ENCODE measurements around the gene CDO1. TPM values are rescaled to one million over a fixed set of nuclear protein-coding genes. Genes with fewer than 3 reads are reported as not detected.

Gene CDO1
- total RNA-seq, 3 donors from 2014 or later (not counting 1 experiment from before 2014, with no cell fraction given), result not detected

- no peaks in the 10 kb centered on the region for H3K27me3 ChIP-seq (ENCODE audit: control insufficient read depth, insufficient read depth, low read length)
- Mint-ChIP-seq H3K27me3 (ENCODE audit: low read depth in 2 of 2) (no peaks in the 10 kb centered on the region), H3K4me1 (peaks cover 29 to 33% of the 10 kb centered on the region in 2 donors), H3K27ac (no peak overlapping the region), H3K4me3 (no peak overlapping the region), H3K9me3 (no peaks in the 10 kb centered on the region), H3K36me3 (no peaks in the 10 kb centered on the region)
- 92% methylated on average over 7 of the region's 7 CpGs for WGBS (ENCODE audit: insufficient coverage)
- TF ChIP-seq CTCF (IDR thresholded peaks at IDR 0.05), result no peak
- ATAC-seq (no peak), DNase-seq (no peak)
- no peak overlapping the region for H3K4me3 ChIP-seq (ENCODE audit: low read length)
- H3K27ac ChIP-seq (ENCODE audit: low read length), result no peak overlapping the region
- peaks cover 10% of the 10 kb centered on the region for H3K4me1 ChIP-seq (ENCODE audit: control insufficient read depth, insufficient read depth, low read length)
- no peaks in the 10 kb centered on the region for H3K36me3 ChIP-seq (ENCODE audit: control insufficient read depth, insufficient read depth, low read length)
- intact Hi-C loops (cut with micrococcal nuclease), result no loop called here
- no peaks in the 10 kb centered on the region for H3K9me3 ChIP-seq (ENCODE audit: control insufficient read depth, insufficient read depth, low read length)
Measured at GRCh38 chr5:115844321-115844817, 27.9 kb upstream of the CDO1 start.

- H3K4me1 ChIP-seq (ENCODE audit: control insufficient read depth, insufficient read depth, low read length), result peaks cover 14% of the 10 kb centered on the region
- DNase-seq (no peak), ATAC-seq (no peak)
- intact Hi-C loops (cut with micrococcal nuclease), result no loop called here
- H3K27me3 ChIP-seq (ENCODE audit: control insufficient read depth, insufficient read depth, low read length), result no peaks in the 10 kb centered on the region
- H3K36me3 ChIP-seq (ENCODE audit: control insufficient read depth, insufficient read depth, low read length), result no peaks in the 10 kb centered on the region
- no peaks in the 10 kb centered on the region for H3K27me3 Mint-ChIP-seq (ENCODE audit: low read depth in 2 of 2)
- H3K4me3 Mint-ChIP-seq, result peak overlapping the region; percentile 94
- TF ChIP-seq CTCF (IDR thresholded peaks at IDR 0.05), result no peak
- H3K27ac Mint-ChIP-seq, result peak overlapping the region in 1 of 2 donors; percentile 88
- H3K27ac ChIP-seq (ENCODE audit: low read length), result no peak overlapping the region
- WGBS (ENCODE audit: insufficient coverage), result 71% methylated on average over 2 of the region's 6 CpGs
- H3K4me3 ChIP-seq (ENCODE audit: low read length), result no peak overlapping the region
- peaks cover 36 to 40% of the 10 kb centered on the region in 2 donors for H3K4me1 Mint-ChIP-seq
- no peaks in the 10 kb centered on the region for H3K9me3 Mint-ChIP-seq
- no peaks in the 10 kb centered on the region for H3K36me3 Mint-ChIP-seq
- no peaks in the 10 kb centered on the region for H3K9me3 ChIP-seq (ENCODE audit: control insufficient read depth, insufficient read depth, low read length)
Measured at GRCh38 chr5:115843444-115844130, 27.1 kb upstream of the CDO1 start.

- Histone ChIP-seq H3K9me3 (ENCODE audit: control insufficient read depth, insufficient read depth, low read length) (no peaks in the 10 kb centered on the region), H3K36me3 (ENCODE audit: control insufficient read depth, insufficient read depth, low read length) (peaks cover under 1% of the 10 kb centered on the region), H3K27me3 (ENCODE audit: control insufficient read depth, insufficient read depth, low read length) (no peaks in the 10 kb centered on the region), H3K4me3 (ENCODE audit: low read length) (peak overlapping the region; percentile 89), H3K4me1 (ENCODE audit: control insufficient read depth, insufficient read depth, low read length) (peaks cover 15% of the 10 kb centered on the region), H3K27ac (ENCODE audit: low read length) (no peak overlapping the region)
- H3K4me1 Mint-ChIP-seq, result peaks cover 37 to 46% of the 10 kb centered on the region in 2 donors
- DNase-seq (peak in 1 of 2 donors; percentile 27), ATAC-seq (no peak)
- no peaks in the 10 kb centered on the region for H3K27me3 Mint-ChIP-seq (ENCODE audit: low read depth in 2 of 2)
- H3K4me3 Mint-ChIP-seq, result peak overlapping the region; percentile 94
- intact Hi-C loops (cut with micrococcal nuclease), result loop anchor here (1.0 kb wide), 1 partner anchor 242 kb away; the partner anchor contains the start of gene COMMD10
- no peaks in the 10 kb centered on the region for H3K36me3 Mint-ChIP-seq
- peak overlapping the region; percentile 88 to 97 for H3K27ac Mint-ChIP-seq
- WGBS (ENCODE audit: insufficient coverage), result 20% methylated on average over 3 of the region's 3 CpGs
- no peaks in the 10 kb centered on the region for H3K9me3 Mint-ChIP-seq
- TF ChIP-seq CTCF (IDR thresholded peaks at IDR 0.05), result no peak
Measured at GRCh38 chr5:115842952-115843351, 26.5 kb upstream of the CDO1 start.

Data from natural killer cell (primary cell).